NCI-H1092 treated with DMSO at 0.1 percent for 48 hours (cell line): ENCODE measurements around the gene CFAP97D2.
"Not testable (repeated sequence)": the region's sequence is repeated elsewhere in the genome, so short reads cannot be mapped to it uniquely, and the experiment has no call there.

Experiments
- DNase-seq: peaks from one replicate; lab custom pipeline; 2025; lab: John Stamatoyannopoulos, UW

Gene CFAP97D2

GRCh38 chr13:114179087-114179658, at the start of gene CFAP97D2:
Gene CFAP97D2 (plus strand): TSS chr13:114179257. CDS start chr13:114179331, 74 bp downstream.
- no peak for DNase-seq

GRCh38 chr13:114129649-114130062, 49.4 kb upstream of the CFAP97D2 start:
- no peak for DNase-seq

- DNase-seq = no peak
Observed at GRCh38 chr13:114130131-114130836, 48.8 kb upstream of the CFAP97D2 start.

- peak; percentile 52 for DNase-seq
Observed at GRCh38 chr13:114130837-114131582, 48.0 kb upstream of the CFAP97D2 start.

GRCh38 chr13:114131583-114132418, 47.3 kb upstream of the CFAP97D2 start:
- peak; percentile 49 for DNase-seq

DNA sequence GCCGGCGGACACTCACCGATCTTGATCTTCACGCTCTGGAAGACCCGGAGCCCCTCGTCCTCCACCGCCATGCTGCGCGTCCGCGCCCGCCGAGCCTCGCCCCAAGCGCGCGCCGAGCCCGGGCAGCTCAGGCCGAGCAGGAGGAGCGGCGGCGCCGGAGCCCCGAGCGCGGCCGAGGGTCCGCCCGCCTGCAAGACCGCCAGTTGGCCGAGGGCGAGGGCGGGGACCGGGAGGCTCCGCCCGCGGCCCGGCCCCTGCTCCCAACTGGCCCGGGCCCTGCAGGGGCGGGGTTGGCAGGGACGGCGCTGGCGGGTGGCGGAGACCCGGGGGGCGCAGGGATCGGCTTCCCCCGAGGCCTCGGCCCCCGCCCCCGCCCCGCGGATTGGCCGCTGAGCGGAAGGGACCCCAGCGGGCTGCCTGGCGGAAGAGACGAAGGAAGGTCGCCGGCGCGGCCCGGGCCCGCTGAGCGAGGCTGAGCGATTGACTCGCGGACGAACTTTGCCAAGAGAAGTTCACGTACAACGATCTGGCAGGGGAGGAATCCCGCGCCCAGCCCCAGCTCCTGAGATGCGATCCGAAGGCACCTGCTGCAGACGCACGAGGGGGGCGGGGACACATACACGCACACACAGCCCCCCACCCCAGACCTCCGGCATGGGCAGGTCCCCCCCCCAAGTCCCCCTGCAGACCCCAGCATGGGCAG, 46.5 kb upstream of the CFAP97D2 start, which contains the start of gene RASA3:
RASA3 (minus strand) TSS at position 205 of the 703 bp plus-strand sequence; CDS start at position 71, 134 bp downstream.
- DNase-seq = peak; percentile 92

DNA sequence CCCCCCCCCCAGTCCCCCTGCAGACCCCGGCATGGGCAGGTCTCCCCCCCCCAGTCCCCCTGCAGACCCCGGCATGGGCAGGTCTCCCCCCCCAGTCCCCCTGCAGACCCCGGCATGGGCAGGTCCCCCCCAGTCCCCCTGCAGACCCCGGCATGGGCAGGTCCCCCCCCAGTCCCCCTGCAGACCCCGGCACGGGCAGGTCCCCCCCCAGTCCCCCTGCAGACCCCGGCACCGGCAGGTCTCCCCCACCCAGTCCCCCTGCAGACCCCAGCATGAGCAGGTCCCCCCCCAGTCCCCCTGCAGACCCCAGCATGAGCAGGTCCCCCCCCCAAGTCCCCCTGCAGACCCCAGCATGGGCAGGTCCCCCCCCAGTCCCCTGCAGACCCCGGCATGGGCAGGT, 45.9 kb upstream of the CFAP97D2 start:
- not testable (repeated sequence) for DNase-seq

GRCh38 chr13:114133552-114133951, 45.5 kb upstream of the CFAP97D2 start:
- not testable (repeated sequence) for DNase-seq

GRCh38 chr13:114134111-114134943, 44.7 kb upstream of the CFAP97D2 start:
- peak; percentile 47 for DNase-seq

- DNase-seq = peak; percentile 45
Observed at GRCh38 chr13:114134944-114135610, 44.0 kb upstream of the CFAP97D2 start.

- DNase-seq = no peak
Observed at GRCh38 chr13:114135731-114136171, 43.3 kb upstream of the CFAP97D2 start.

GRCh38 chr13:114136576-114136975, 42.5 kb upstream of the CFAP97D2 start:
- no peak for DNase-seq

DNA sequence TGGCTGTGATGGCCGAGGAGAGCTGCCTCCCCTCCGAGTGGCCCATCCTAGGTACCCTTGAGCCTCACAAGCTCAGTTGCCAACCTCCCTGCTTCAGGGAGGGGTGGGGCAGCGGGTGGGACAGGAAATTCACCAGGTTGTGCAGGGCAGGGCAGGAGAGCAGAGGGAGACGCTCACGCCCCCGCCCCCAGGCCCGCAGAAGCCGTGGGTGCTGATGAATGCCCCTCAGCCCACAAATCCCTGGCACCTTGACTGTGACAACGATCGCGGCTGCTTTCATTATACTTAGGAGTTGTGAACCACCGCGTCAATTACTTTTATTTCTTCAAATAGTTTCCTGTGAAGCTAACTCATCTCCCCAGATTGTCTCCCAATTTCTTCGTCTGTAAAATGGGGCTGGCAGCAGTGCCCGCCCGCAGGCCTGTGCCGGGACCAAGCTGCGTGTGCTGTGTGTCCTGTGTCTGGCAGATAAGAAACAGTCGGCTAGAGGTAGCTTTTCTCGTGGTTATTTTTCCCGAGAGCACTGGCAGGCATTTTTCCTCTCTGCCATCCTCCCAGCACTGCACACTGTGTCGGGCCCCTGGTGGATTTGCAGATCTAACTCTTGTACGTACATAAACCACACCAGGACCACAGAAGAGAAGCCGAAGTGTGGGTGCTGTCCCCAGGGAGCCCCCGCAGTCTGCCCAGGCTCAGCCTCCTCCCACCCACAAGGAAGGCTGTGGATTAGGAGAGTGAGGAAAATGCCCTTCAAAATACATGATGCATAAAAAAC, 38.7 kb upstream of the CFAP97D2 start:
- no peak for DNase-seq

DNA sequence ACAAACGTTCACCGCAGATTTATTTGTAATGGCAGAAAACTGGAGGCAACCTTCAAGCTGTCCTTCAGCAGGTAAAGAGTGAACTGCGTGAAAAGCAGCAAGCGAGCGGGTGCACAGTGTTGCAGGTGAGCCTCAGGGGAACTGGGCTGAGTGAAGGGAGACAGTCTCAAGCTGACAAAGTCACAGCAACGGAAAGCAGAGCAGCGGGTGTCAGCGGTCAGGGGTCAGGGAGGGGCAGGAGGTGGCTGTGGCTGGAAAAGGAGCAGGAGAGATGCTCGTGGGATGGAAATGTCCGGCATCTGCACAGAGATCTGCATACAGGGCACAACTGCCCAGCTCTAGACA, 38.2 kb upstream of the CFAP97D2 start:
- no peak for DNase-seq

- DNase-seq = no peak
Observed at GRCh38 chr13:114141261-114141996, 37.6 kb upstream of the CFAP97D2 start.

GRCh38 chr13:114142137-114142550, 36.9 kb upstream of the CFAP97D2 start:
- DNase-seq = no peak

GRCh38 chr13:114142640-114143490, 36.2 kb upstream of the CFAP97D2 start:
- peak; percentile 77 for DNase-seq
